IMR-90 (cell line): ENCODE measurements around the gene MAJIN. TPM values are rescaled to one million over a fixed set of nuclear protein-coding genes. Genes with fewer than 3 reads are reported as not detected.

Experiments used
- ATAC-seq: fragments of 200-7000 bp; cut with Tn5 transposase; 2 replicates; pipeline ENCODE4 v1.9.1; 2020; ENCODE audit warnings: low read depth, mild to moderate bottlenecking, moderate library complexity
- BruUV-seq: library from RNA; stranded (reverse); fragments of 400-500 nt; replicated peaks from 2 replicates; lab custom pipeline; 2021; lab: Mats Ljungman, UMichigan
- CTCF ChIA-PET: fragments of 300-600 bp; formaldehyde crosslinking; extraction: SDS; loops from one replicate; lab custom pipeline; 2021; ENCODE audit warnings: antibody characterized with exemption; lab: Yijun Ruan, JAX
- POLR2A ChIA-PET: fragments of 300-600 bp; sonication (Branson Sonifier 250); formaldehyde crosslinking; loops from one replicate; lab custom pipeline; 2022; ENCODE audit warnings: antibody characterized with exemption; ENCODE audit not compliant: unreplicated experiment; lab: Charles Lee
- DNase-seq: peaks from one replicate; pipeline ENCODE4 v3.0.0; 2013
- H2AFZ ChIP-seq: replicated peaks from 2 replicates; pipeline ENCODE3; 2013; ENCODE audit warnings: low read length, mild to moderate bottlenecking; ENCODE audit not compliant: poor library complexity
- H2AK5ac ChIP-seq: 2 replicates; pipeline ENCODE4 v1.6.1; 2013; ENCODE audit warnings: low read depth, low read length, inconsistent platforms
- H2AK9ac ChIP-seq: replicated peaks from 2 replicates; pipeline ENCODE3; 2013; ENCODE audit warnings: mild to moderate bottlenecking, low read depth, low read length, moderate library complexity; ENCODE audit not compliant: poor library complexity
- H2BK120ac ChIP-seq: 2 replicates; pipeline ENCODE4 v1.6.1; 2013; ENCODE audit warnings: low read depth, low read length, inconsistent platforms
- H2BK15ac ChIP-seq: 3 replicates; pipeline ENCODE4 v1.6.1; 2013; ENCODE audit warnings: low read depth, low read length, inconsistent platforms
- H2BK20ac ChIP-seq: 2 replicates; pipeline ENCODE4 v1.6.1; 2013; ENCODE audit warnings: low read depth, mild to moderate bottlenecking, inconsistent platforms, low read length, moderate library complexity
- H2BK5ac ChIP-seq: 2 replicates; pipeline ENCODE4 v1.6.1; 2013; ENCODE audit warnings: mild to moderate bottlenecking, low read depth, low read length, inconsistent platforms; ENCODE audit not compliant: poor library complexity, severe bottlenecking
- H3K14ac ChIP-seq: replicated peaks from 2 replicates; pipeline ENCODE4 v1.6.1; 2013; ENCODE audit warnings: low read depth, low read length, inconsistent platforms
- H3K18ac ChIP-seq: 2 replicates; pipeline ENCODE4 v1.6.1; 2013; ENCODE audit warnings: low read depth, low read length, control low read depth
- H3K23ac ChIP-seq: 2 replicates; pipeline ENCODE4 v1.6.1; 2013; ENCODE audit warnings: low read depth, low read length, inconsistent platforms
- H3K27ac ChIP-seq: 2 replicates; pipeline ENCODE4 v1.5.1; 2013; ENCODE audit warnings: mild to moderate bottlenecking, control low read depth, low read length; ENCODE audit not compliant: insufficient read depth
- H3K27me3 ChIP-seq: 2 replicates; pipeline ENCODE4 v1.6.1; 2013; ENCODE audit warnings: low read length; ENCODE audit not compliant: control insufficient read depth, insufficient read depth
- H3K36me3 ChIP-seq: 2 replicates; pipeline ENCODE4 v1.6.1; 2013; ENCODE audit warnings: low read length, mixed read lengths; ENCODE audit not compliant: control insufficient read depth, insufficient read depth
- H3K4ac ChIP-seq: 2 replicates; pipeline ENCODE4 v1.6.1; 2013; ENCODE audit warnings: low read depth, low read length, inconsistent platforms
- H3K4me1 ChIP-seq: 2 replicates; pipeline ENCODE4 v1.6.1; 2013; ENCODE audit warnings: low read length, mixed read lengths; ENCODE audit not compliant: control insufficient read depth, insufficient read depth
- H3K4me2 ChIP-seq: 2 replicates; pipeline ENCODE4 v1.6.1; 2013; ENCODE audit warnings: low read depth, mild to moderate bottlenecking, control low read depth, low read length, moderate library complexity
- H3K4me3 ChIP-seq: 2 replicates; pipeline ENCODE4 v1.5.1; 2013; ENCODE audit warnings: low read depth, mild to moderate bottlenecking, control low read depth, low read length, moderate library complexity; ENCODE audit not compliant: insufficient read depth
- H3K56ac ChIP-seq: 2 replicates; pipeline ENCODE4 v1.6.1; 2013; ENCODE audit warnings: low read length, inconsistent platforms; ENCODE audit not compliant: insufficient read depth; ENCODE audit errors: extremely low read depth
- H3K79me1 ChIP-seq, 2 experiments: 2 replicates each; pipeline ENCODE4 v1.6.1; 2013; ENCODE audit warnings: low read length in 2 of 2, inconsistent platforms in 1 of 2, low read depth in 1 of 2
- H3K9ac ChIP-seq: 2 replicates; pipeline ENCODE4 v1.6.1; 2013; ENCODE audit warnings: low read depth, low read length, control low read depth
- H3K9me1 ChIP-seq: 2 replicates; pipeline ENCODE4 v1.6.1; 2013; ENCODE audit warnings: low read length, inconsistent platforms; ENCODE audit not compliant: insufficient read depth
- H3K9me3 ChIP-seq: 2 replicates; pipeline ENCODE4 v1.6.1; 2013; ENCODE audit warnings: low read length; ENCODE audit not compliant: control insufficient read depth, insufficient read depth
- H4K20me1 ChIP-seq: 2 replicates; pipeline ENCODE4 v1.6.1; 2013; ENCODE audit warnings: low read length, inconsistent platforms; ENCODE audit not compliant: insufficient read depth
- H4K5ac ChIP-seq: 2 replicates; pipeline ENCODE4 v1.6.1; 2013; ENCODE audit warnings: mild to moderate bottlenecking, low read depth, low read length, control low read depth
- H4K8ac ChIP-seq, 2 experiments: 2 replicates each; pipeline ENCODE4 v1.6.1; 2013; ENCODE audit warnings: low read depth in 2 of 2, low read length in 2 of 2, control low read depth in 1 of 2, inconsistent platforms in 1 of 2
- H4K91ac ChIP-seq: 2 replicates; pipeline ENCODE4 v1.6.1; 2013; ENCODE audit warnings: low read depth, low read length, inconsistent platforms; ENCODE audit not compliant: insufficient read depth
- FOS ChIP-seq: fragments of 150-350 bp; IDR thresholded peaks from 2 replicates; pipeline ENCODE4 v1.6.1; 2016; ENCODE audit warnings: low read depth, low read length
- RFX5 ChIP-seq: IDR thresholded peaks from 2 replicates; pipeline ENCODE4 v1.8.0; 2012; ENCODE audit warnings: low read depth, mild to moderate bottlenecking, low read length, moderate library complexity
- WGBS, 2 experiments: methylation state at CpG; one replicate each; pipeline versions ENCODE4 v1.1.5 to v1.1.7; 2013; ENCODE audit warnings: missing lambda C conversion rate in 2 of 2; ENCODE audit not compliant: insufficient read length in 1 of 2; ENCODE audit errors: extremely low coverage in 2 of 2; 5-methylcytosine and 5-hydroxymethylcytosine counted together
- dilution Hi-C: fragments of 300-500 bp; cut with HindIII; formaldehyde crosslinking; loops from one replicate; pipeline ENCODE4 v1.14.3; 2018; ENCODE audit warnings: low sequenced_read_pairs; ENCODE audit not compliant: unreplicated experiment
- in situ Hi-C: fragments of 300-500 bp; cut with MboI; formaldehyde crosslinking; loops from 3 replicates; pipeline ENCODE4 v1.14.3; 2019; ENCODE audit warnings: low sequenced_read_pairs, inconsistent platforms, mixed read lengths
- intact Hi-C: fragments of 100-400 bp; cut with micrococcal nuclease; formaldehyde crosslinking; loops from 2 replicates; pipeline ENCODE4 v1.10.0; 2022
- polyA plus RNA-seq, 3 experiments: library from polyadenylated mRNA; depleted of rRNA; stranded (reverse); fragments of >200 nt; gene quantifications; 2 replicates each; pipeline ENCODE4 v1.2.3, GENCODE V29; 2012; ENCODE audit warnings: low replicate concordance in 1 of 3
- total RNA-seq: library from RNA; depleted of rRNA; stranded (reverse); fragments of >200 nt; gene quantifications from 2 replicates; pipeline ENCODE4 v1.2.3, GENCODE V29; 2012

Gene MAJIN
- total and polyA plus RNA-seq, 2 of the 4 experiments (the other 2 are of a cell fraction): not detected

DNA sequence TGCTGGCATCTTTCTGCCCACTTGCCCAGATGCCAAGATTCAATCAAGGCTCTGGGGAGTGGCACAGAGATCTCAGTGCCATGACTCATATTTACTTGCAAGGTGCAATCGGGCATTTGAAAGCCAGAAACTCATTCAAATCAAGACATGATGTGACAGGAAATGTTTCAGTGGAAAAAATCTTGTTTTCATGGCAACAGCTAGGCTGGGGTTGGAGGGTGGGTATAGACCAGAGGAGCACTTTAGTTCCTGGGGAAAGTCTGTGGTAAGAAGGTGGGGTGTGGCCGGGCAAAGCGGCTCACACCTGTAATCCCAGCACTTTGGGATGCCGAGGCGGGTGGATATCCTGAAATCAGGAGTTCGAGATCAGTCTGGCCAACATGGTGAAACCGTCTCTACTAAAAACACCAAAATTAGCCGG lies 1.2 kb downstream of the MAJIN start:
- dilution Hi-C loops: no loop called here
- H3K9me3 ChIP-seq: no peaks in the 10 kb centered on the region
- in situ Hi-C loops: no loop called here
- H3K9me1 ChIP-seq: no peaks in the 10 kb centered on the region; the same call in 1 of the 2 replicates
- 92% methylated on average over 8 of the region's 8 CpGs; no CpG with 5 or more reads in 1 of the 2 experiments for WGBS, 2 experiments
- H4K91ac ChIP-seq: no peak overlapping the region
- H4K8ac ChIP-seq: no peak overlapping the region
- no peak overlapping the region for H2BK5ac ChIP-seq
- intact Hi-C loops: no loop called here
- H2BK15ac ChIP-seq: no peak overlapping the region
- H3K4me3 ChIP-seq: no peak overlapping the region
- CTCF ChIA-PET: no interaction called here
- H3K79me1 ChIP-seq: no peaks in the 10 kb centered on the region
- no peak overlapping the region for H3K4me2 ChIP-seq
- DNase-seq (no peak), ATAC-seq (no peak)
- H3K4me1 ChIP-seq: 0 out of 2 replicates have a peak, but pooled peaks cover 1% of the 10 kb centered on the region
- H2BK20ac ChIP-seq: no peak overlapping the region
- no peak overlapping the region for H3K27ac ChIP-seq
- no peaks in the 10 kb centered on the region for H3K36me3 ChIP-seq
- no peak overlapping the region for H3K56ac ChIP-seq
- peaks cover 2% of the 10 kb centered on the region; the same call in 1 of the 2 replicates for H3K27me3 ChIP-seq
- no peak overlapping the region for H4K5ac ChIP-seq
- no peak overlapping the region for H2AK9ac ChIP-seq
- no TSS peak for BruUV-seq
- H2AFZ ChIP-seq: no peak overlapping the region
- no peaks in the 10 kb centered on the region for H4K20me1 ChIP-seq
- H3K4ac ChIP-seq: no peak overlapping the region
- H2BK120ac ChIP-seq: no peak overlapping the region
- no peak for TF ChIP-seq FOS
- no peak for TF ChIP-seq RFX5
- H3K14ac ChIP-seq: no peak overlapping the region
- H3K23ac ChIP-seq: no peak overlapping the region
- H2AK5ac ChIP-seq: no peak overlapping the region
- no peak overlapping the region for H3K9ac ChIP-seq
- POLR2A ChIA-PET: no interaction called here
- no peak overlapping the region for H3K18ac ChIP-seq
